OCI-LY3 (cell line): ENCODE data around the gene PPP2R5B.

Experiments used
- CTCF ChIP-seq: fragments of 200-600, 300-600 bp; sonication (generic); IDR thresholded peaks from 2 replicates; pipeline ENCODE4 v1.5.1; 2014; ENCODE audit warnings: antibody characterized with exemption, low read length, low read depth
- EZH2phosphoT487 ChIP-seq: fragments of 200-600 bp; shearing (Covaris generic); IDR thresholded peaks from 2 replicates; pipeline ENCODE4 v1.6.1; 2018; ENCODE audit warnings: antibody characterized with exemption, mixed run types, low read depth

- TF ChIP-seq CTCF (no peak), EZH2phosphoT487 (no peak)
Measured at GRCh38 chr11:64909653-64910343, 14.7 kb upstream of the PPP2R5B start.
